ENCODE data around the gene MLIP. TPM values are rescaled to one million over a fixed set of nuclear protein-coding genes. Genes with fewer than 3 reads are reported as not detected.

The MLIP gene
- total RNA-seq, 3 donors from 2014 or later (not counting 1 experiment from before 2014, with no cell fraction given), result not detected

- no peaks in the 10 kb centered on the region for H3K27me3 ChIP-seq (ENCODE audit: control insufficient read depth, insufficient read depth, low read length)
- no peak overlapping the region for H3K27ac ChIP-seq (ENCODE audit: low read length)
- Mint-ChIP-seq H3K36me3 (no peaks in the 10 kb centered on the region), H3K27me3 (ENCODE audit: low read depth in 2 of 2) (no peaks in the 10 kb centered on the region), H3K4me3 (no peak overlapping the region), H3K4me1 (no peaks in the 10 kb centered on the region), H3K9me3 (peaks cover 2 to 4% of the 10 kb centered on the region in 2 donors), H3K27ac (no peak overlapping the region)
- no peak for ATAC-seq
- intact Hi-C loops (cut with micrococcal nuclease), result no loop called here
- no peak overlapping the region for H3K4me3 ChIP-seq (ENCODE audit: low read length)
- no peaks in the 10 kb centered on the region for H3K9me3 ChIP-seq (ENCODE audit: control insufficient read depth, insufficient read depth, low read length)
- no peaks in the 10 kb centered on the region for H3K36me3 ChIP-seq (ENCODE audit: control insufficient read depth, insufficient read depth, low read length)
- H3K4me1 ChIP-seq (ENCODE audit: control insufficient read depth, insufficient read depth, low read length), result no peaks in the 10 kb centered on the region
- no peak for DNase-seq
- no peak for TF ChIP-seq CTCF (IDR thresholded peaks at IDR 0.05)
- WGBS (ENCODE audit: insufficient coverage), result 82% methylated on average over 3 of the region's 4 CpGs
Observed at GRCh38 chr6:54095723-54096122, 15.5 kb upstream of the MLIP start.

GRCh38 chr6:54096811-54097210 is 14.4 kb upstream of the MLIP start:
- Histone ChIP-seq H3K27ac (ENCODE audit: low read length) (no peak overlapping the region), H3K27me3 (ENCODE audit: control insufficient read depth, insufficient read depth, low read length) (no peaks in the 10 kb centered on the region), H3K4me3 (ENCODE audit: low read length) (no peak overlapping the region), H3K36me3 (ENCODE audit: control insufficient read depth, insufficient read depth, low read length) (no peaks in the 10 kb centered on the region), H3K9me3 (ENCODE audit: control insufficient read depth, insufficient read depth, low read length) (no peaks in the 10 kb centered on the region), H3K4me1 (ENCODE audit: control insufficient read depth, insufficient read depth, low read length) (no peaks in the 10 kb centered on the region)
- no peak overlapping the region for H3K4me3 Mint-ChIP-seq
- TF ChIP-seq CTCF (IDR thresholded peaks at IDR 0.05), result no peak
- H3K36me3 Mint-ChIP-seq, result no peaks in the 10 kb centered on the region
- H3K9me3 Mint-ChIP-seq, result peaks cover 2 to 4% of the 10 kb centered on the region in 2 donors
- 86% methylated on average over 3 of the region's 3 CpGs for WGBS (ENCODE audit: insufficient coverage)
- intact Hi-C loops (cut with micrococcal nuclease), result no loop called here
- H3K27ac Mint-ChIP-seq, result no peak overlapping the region
- no peaks in the 10 kb centered on the region for H3K4me1 Mint-ChIP-seq
- DNase-seq, result no peak
- ATAC-seq, result no peak
- H3K27me3 Mint-ChIP-seq (ENCODE audit: low read depth in 2 of 2), result no peaks in the 10 kb centered on the region

GRCh38 chr6:54097753-54098152 is 13.5 kb upstream of the MLIP start:
- DNase-seq, result no peak
- WGBS (ENCODE audit: insufficient coverage), result 61% methylated on average over 4 of the region's 4 CpGs
- H3K36me3 Mint-ChIP-seq, result no peaks in the 10 kb centered on the region

More at GRCh38 chr6:54097753-54098152, 13.5 kb upstream of the MLIP start:
- no peak for TF ChIP-seq CTCF (IDR thresholded peaks at IDR 0.05)
- Histone ChIP-seq H3K36me3 (ENCODE audit: control insufficient read depth, insufficient read depth, low read length) (no peaks in the 10 kb centered on the region), H3K4me3 (ENCODE audit: low read length) (no peak overlapping the region), H3K9me3 (ENCODE audit: control insufficient read depth, insufficient read depth, low read length) (no peaks in the 10 kb centered on the region), H3K4me1 (ENCODE audit: control insufficient read depth, insufficient read depth, low read length) (no peaks in the 10 kb centered on the region), H3K27ac (ENCODE audit: low read length) (no peak overlapping the region), H3K27me3 (ENCODE audit: control insufficient read depth, insufficient read depth, low read length) (no peaks in the 10 kb centered on the region)
- intact Hi-C loops (cut with micrococcal nuclease), result no loop called here
- no peaks in the 10 kb centered on the region for H3K4me1 Mint-ChIP-seq
- peaks cover 2 to 4% of the 10 kb centered on the region in 2 donors for H3K9me3 Mint-ChIP-seq
- H3K27me3 Mint-ChIP-seq (ENCODE audit: low read depth in 2 of 2), result no peaks in the 10 kb centered on the region
- no peak overlapping the region for H3K4me3 Mint-ChIP-seq
- no peak for ATAC-seq
- no peak overlapping the region for H3K27ac Mint-ChIP-seq
